Erythroblast (primary cell): ENCODE data around the gene IMMP2L.

Source experiments
- GATA1 ChIP-seq: IDR thresholded peaks from 2 replicates; pipeline ENCODE4 v1.6.1; 2011; ENCODE audit warnings: low read depth, mild to moderate bottlenecking, control low read depth, low read length, moderate library complexity
- POLR2A ChIP-seq: IDR thresholded peaks from 2 replicates; pipeline ENCODE4 v1.6.1; 2011; ENCODE audit warnings: mild to moderate bottlenecking, low read length

DNA sequence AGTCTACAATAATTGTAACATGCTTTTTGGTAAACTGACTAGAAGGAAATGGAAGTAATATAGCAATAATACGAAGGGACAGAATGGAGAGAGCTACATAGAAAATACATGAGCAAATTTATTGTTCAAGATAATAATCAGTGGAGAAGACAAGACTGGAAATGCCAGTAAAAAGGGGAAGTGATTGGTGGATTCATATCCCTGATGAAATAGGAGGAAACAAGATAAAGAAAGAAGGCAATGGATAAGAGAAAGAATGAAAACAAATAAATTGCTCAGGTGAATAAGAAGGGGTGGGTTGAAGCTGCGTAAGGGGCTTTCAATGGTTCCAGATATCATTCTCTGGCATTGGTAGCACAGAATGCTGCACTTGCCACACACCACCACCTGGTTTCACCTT, 335.5 kb downstream of the IMMP2L start:
- TF ChIP-seq POLR2A (no peak), GATA1 (no peak)
